Retina (tissue), 1 donor: ENCODE results near the gene SF3A1.

Source experiments
- DNase-seq: peaks from one replicate; pipeline ENCODE4 v3.0.0-alpha.2; 2016

The SF3A1 gene

GRCh38 chr22:30285176-30285845, 71.4 kb downstream of the SF3A1 start:
- DNase-seq: no peak

DNA sequence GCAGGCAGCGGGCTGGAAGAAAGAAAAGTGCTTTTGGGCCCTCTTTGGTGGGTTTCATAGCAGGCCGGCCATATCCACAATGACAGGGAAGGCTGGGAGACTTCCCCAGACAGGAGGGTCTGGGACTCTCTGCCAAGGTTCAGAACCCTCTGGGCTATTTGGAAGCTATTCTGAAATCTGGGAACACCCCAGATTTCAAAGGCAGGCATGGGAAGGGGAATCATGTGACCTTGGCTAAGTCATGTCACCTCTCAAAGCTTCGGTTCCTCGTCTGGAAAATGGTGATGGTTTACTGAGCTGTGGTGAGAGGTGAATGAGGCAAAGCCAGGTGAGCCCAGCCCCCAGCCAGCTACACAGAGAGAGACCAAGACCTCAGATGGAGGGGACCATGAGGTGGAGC, 72.0 kb downstream of the SF3A1 start:
- no peak for DNase-seq

DNA sequence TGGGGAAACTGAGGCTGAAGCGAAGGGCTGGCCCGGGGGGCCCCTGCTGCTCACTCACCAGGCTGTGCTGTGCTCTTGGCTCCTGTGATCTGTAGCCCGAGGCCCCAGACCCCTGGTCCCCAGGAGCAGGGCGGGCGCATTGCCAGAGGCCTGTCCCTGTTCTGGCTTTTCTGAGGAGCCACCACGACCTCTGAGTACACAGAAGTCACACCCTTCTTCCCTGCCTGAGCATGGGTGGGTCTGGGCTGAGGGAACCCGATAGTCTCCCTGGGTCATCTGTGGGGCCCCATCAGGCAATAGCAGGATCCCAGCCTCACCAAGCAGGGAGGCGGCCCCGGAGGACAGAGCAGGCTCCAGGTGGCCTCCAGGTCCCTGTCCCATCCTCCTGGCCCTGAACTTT, 72.5 kb downstream of the SF3A1 start:
- DNase-seq: no peak

DNA sequence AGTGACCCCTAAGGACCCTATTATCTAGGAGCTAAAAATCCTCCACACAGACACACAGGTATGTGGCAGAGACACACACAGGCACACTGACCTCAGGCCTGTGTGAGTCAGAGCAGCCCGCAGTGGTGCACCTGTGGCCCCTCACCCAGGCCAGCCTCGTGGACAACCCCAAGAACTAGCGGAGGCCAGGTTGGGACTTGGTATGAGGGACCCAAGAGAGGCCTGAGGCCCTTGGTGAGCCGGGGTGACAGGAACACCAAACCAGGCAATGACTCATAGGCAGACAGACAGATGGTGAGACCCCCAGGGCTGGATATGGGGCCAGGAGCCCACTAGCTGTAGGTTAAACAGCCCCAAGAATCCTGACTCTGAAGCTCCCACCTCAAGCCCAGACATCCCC, 73.4 kb downstream of the SF3A1 start:
- no peak for DNase-seq

DNA sequence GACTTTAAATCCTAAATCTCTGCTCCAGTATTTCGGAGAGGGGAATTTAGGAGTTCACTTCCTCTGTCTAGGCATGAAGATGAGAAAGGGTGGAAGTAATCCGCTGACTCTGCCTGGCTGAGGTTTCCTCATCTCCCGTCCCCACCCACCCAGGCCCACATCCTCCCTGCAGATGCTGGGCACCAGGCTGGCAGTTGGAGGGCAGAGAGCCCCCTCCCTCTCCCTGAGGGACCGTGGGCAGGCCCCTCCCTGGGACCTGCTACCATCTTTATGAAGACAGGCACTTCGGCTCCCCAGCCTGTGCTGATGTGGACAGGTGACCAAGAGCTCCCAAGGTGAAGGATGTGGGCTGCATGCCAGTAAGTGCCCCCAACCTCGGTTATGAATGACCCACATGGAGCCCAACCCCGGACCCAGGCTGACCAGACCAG, 74.1 kb downstream of the SF3A1 start:
- no peak for DNase-seq
